Fibroblast of peridontal ligament (primary cell): ENCODE measurements around the gene TM2D3.

Experiments
- DNase-seq: peaks from one replicate; pipeline ENCODE4 v3.0.0-alpha.2; 2010; ENCODE audit errors: extremely low read depth

TM2D3 gene

DNA sequence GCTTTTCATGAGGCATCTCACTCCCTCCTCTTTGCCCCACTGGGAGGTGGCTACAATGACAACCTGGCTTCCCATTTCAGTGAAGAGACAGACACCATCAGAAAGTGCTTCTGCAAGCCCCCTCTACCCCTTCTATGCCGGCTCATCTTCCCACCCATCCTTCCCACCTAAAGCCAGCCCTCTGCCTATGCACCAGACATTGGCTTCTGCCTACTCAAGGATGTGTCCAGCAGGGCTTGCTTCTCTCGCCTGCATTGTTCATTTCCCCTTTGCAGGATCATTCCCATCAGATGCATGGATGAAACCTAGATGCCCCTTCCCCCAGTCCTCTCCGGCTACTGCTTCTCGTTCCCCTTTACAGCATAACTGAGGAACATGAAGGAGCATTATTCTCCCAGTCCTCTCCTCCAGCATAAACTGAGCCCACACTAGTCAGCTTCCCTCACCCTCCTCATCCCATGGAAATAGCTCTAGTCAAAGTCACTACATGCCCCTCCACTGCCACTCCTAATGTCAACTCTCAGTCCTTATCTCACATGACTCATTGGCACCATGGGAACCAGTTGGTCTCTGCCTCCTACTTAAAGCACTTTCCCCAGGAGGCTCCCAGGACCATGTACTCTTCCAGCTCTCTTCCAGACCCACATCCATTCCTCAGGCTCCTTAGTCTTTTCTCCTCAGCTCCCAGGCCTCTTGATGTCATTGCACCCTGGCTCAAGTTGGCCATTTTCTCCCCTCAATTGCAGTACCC is 47.9 kb downstream of the TM2D3 start:
- no peak for DNase-seq

DNA sequence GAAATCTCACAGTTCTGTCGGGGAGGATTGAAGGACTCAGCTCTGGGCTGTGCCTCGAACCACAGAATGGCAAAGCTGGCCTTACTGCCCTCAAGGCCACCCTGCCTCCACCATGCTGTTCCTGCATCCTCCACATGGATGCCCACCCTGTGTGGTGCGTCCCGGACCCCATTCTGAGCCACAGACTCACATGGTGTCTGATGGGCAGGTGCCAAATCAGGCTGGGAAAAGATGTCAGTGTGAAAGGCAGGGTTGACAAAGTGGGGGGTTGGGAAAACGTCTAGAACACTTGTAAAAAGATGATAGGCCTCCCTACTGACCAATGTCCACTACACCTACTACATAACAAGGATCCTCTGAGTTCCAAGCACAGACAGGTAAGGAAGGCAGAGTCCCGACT is 49.4 kb downstream of the TM2D3 start:
- no peak for DNase-seq

DNA sequence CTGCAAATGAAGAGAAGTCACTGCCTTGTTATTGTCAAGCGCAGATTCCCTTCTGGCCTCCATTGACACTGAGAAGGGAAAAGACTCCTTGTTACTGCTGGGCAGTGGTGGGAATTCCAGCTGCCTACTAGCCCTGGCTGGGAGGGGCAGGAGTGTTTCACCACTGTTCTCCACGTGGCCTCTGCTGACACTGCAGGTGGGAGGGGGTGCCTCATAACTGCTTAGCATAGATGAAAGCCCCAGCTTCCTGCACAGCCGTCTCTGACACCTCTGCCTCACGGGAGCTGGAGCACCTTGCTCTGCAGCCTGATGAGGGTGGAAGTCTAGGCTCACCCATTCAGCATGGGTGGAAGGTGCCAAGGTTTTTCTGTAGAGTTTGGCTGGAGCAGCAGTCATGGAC is 52.1 kb downstream of the TM2D3 start:
- no peak for DNase-seq

- no peak for DNase-seq
Observed at GRCh38 chr15:101599091-101599490, 53.1 kb downstream of the TM2D3 start.

DNA sequence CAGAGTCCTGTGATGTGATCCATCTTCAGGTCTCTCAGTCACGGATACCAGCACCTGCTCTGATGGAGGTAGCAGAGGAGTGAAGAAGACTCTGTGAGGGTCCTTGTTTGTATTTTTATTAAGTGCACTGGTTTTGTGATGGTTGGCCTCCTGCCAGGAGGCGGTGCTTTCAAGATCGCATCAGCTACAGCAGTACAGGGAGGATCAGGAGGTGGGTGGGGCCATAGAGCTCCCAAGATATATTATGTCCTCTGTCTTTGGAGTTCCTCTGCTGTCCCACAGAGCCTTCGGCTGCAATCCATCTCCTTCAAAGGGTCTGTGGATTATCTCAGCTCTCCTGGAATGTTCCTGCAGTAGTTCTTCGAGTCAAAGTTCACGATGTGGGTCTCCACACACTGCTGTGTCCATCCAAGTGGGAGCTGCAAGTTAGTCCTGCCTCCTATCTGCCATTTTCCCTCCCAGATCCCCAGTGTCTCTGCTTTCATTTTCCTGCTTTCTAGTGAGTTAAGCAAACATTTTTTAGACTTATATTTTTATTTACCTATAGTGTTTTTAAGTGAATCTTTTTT is 54.7 kb downstream of the TM2D3 start:
- DNase-seq = no peak

- DNase-seq = no peak
Observed at GRCh38 chr15:101596633-101597032, 55.5 kb downstream of the TM2D3 start.
